GM19099 (cell line): ENCODE data around the gene ZEB2.

Source experiments
- POLR2A ChIP-seq: IDR thresholded peaks from 3 replicates; pipeline ENCODE4 v1.6.1; 2011; ENCODE audit warnings: low read depth; ENCODE audit not compliant: insufficient read length; ENCODE audit errors: extremely low read depth

Gene ZEB2

DNA sequence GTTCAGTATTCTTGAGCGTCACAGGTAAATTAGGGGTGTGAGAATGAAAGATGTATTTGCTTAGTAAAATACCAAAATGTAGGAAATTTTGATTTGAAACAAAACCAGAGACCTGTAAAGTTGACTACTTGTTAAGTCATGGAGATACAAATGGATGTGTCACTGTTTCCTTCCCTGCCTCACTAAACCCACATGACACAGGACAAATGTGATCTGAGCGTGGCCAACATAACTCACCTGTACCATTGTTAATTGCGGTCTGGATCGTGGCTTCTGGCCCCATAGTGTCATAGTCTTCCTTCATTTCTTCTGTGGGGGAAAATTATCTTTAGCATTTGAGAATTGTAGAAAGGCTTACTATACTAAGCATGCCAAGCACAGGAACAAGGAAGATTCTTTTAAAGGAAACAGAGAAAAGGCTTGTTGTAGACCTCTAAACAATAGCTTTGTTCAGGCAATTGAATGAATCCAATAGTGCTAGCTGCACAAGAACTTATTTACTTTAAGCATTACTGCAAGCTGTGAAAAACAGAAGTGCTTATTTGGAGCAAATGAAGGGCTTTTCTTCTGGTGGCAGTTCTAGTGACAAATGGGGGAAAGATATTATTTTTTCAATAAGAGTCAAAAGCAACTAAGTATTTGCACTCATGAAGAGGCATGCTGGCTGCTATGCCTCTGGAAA lies 95.2 kb downstream of the ZEB2 start:
- no peak for TF ChIP-seq POLR2A

DNA sequence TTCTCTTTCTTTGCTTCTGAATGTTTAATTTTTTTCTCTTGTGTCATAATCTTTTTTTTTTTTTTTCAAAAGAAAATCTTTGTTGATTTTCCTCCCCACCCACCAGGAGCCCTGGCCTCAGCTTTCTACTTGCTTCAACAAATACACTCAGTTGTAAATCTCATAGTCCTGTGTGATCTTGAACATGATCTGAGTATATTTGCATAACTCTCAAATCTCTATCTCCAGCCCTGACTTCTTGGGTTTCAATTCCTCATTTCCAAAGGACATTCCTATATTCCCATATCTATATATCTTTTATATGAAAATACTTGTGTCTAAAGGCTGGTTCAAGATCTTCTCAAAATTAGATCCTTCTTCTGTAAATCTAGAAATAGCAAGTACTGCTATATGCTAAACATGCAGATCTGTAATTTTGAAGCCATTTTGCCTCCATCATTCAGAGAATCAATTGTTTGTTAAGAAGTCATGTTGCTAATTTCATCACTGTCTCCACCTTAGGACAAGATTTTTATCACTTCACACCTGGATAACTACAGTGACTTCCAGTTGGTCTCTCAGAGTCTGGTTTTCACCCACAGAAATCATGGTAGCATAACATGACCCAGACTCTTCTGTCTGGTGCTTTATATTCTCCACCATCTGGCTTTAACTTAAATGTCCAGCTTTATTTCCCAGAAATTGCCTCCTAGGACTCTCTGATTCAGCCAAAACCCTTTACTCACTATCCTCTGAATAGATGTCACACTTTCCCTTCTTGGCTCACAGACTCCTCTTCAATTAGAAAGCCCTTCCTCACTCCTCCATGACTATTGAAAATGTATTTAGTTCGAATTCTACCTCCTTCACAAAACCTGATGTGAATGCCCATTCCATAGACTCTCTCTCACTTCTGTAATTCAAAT lies 98.1 kb downstream of the ZEB2 start:
- TF ChIP-seq POLR2A, result no peak

DNA sequence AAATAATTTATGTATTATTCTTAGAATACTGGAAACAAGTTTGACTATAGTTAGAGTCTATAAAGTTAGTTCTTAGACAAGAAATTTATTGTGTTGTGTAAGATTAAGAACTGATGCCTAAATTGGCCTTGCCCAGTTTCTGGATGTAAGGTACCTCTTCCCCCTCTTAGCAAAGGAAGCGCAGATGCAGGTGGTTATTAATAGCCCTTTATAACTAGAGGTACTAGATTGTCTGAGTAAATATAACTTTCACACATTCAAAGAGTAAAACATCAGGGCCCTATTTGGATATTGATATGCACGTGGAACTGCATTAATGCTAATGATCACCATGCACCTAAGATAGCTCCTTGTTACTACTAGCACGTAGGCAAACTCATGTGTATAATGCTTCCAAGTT lies 100.7 kb downstream of the ZEB2 start:
- TF ChIP-seq POLR2A, result no peak

DNA sequence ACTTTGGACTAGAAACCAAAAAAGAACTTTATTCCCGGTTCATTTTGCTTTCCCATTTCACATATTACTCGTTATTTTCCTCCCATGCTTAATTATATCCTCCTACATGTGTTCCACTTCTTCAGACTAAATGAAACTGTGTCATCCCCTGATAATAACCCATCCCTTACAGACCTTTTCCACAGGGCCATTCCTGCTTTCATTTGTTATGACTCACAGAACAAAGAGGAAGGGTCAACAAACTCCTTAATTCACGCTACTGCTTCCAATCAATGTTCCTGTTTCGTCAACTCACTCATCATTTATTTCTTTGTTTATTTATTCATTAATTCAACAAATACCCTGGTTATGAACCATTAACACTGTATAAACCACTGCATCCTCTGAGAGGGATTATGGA lies 104.5 kb downstream of the ZEB2 start:
- no peak for TF ChIP-seq POLR2A

DNA sequence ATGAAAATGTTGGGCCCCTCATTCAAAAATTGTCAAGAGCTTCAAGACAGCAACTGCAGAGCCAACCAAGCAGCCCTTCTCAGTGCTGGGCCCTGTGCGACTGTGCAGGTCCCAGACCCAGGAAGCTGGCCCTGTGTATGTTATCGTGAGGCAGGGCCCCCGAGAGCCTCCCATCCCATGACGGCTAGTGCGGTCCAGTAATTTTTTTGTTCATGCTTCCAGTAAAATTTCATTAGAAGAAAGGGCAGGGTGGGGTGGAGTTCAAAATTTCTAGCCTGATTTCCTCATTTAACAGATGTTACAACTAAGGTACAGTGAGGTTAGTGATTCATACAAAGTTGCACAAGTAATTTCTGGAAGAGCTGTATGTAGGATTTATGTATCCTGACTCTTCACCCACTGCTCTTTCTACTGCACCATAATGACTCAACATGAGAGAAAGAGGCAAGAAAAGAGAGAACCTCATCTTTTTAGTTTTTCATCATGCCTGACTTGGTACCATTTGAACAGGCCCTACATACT lies 105.5 kb downstream of the ZEB2 start:
- TF ChIP-seq POLR2A, result no peak

DNA sequence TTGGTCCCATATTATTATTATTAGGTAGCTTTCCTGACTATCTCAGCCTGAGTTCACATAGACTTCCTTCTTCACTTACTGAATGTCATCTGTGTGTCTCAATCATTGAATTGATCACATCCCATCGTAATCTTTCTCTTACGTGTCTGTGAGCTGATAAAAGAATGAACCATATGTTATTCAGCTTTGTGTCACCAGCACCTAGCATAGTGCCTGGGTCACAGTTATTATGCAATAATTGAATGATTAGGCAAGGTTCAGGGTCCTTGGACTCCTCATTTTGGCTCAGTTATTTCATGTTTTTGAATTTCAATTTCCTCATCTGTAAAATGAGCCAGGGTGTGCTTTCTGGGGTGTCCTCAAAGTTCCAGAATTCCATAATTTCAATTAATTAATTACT lies 107.2 kb downstream of the ZEB2 start:
- TF ChIP-seq POLR2A, result no peak

DNA sequence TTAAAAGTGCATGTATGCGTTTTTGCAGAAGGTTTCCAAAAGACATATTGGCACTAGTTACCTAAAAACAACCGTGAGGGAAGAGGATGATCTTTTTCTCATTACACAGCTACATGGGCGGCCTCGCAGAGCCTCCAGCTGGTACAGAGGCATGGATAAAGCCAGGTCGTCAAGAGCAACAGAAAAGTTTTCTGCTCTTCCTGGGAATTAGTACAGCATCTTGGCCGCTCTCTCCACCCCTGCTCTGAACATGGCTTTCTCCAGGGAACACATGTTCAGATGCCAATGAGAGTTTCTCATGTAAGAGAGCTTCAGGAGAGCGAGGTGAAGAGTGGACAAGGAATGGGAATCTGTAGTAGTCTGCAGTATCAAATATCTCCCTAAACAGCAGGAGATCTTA lies 108.4 kb downstream of the ZEB2 start:
- no peak for TF ChIP-seq POLR2A

DNA sequence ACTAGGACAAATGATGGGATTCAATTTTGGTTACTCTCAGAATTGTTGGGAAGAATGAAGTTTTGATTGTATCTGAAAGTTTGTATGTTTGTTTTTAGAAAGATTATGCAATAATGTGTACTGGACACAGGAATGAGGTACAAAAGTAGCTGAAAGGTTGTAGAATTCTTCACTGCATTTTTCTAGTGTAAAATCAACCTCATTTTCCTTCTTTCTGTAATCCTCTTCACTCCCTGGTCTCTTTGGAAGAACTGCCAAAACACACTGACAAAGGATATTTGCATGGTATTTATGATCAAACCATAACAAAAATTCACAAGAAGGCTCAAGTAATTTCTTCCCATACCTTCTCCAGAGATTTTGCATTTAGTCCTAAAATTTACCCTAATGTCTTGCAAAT lies 110.7 kb downstream of the ZEB2 start:
- no peak for TF ChIP-seq POLR2A

DNA sequence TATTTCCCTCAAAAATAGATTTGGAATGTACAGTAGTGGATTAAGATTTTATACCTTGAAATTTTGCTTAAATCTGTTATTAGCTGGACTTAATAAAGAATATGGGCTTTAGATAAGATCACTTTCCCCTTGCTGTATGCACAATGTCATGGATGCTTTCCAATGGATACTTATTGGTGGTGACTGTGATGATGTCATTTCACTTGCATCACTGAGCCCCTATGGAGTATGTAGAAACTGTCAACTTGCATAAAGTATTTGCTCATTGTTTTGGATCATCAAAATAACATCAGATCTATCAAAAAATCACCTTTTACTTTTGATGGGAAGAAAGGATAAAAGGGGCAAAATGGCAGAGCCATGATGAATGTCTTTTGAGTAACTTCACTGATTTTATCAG lies 112.7 kb downstream of the ZEB2 start:
- TF ChIP-seq POLR2A, result no peak

DNA sequence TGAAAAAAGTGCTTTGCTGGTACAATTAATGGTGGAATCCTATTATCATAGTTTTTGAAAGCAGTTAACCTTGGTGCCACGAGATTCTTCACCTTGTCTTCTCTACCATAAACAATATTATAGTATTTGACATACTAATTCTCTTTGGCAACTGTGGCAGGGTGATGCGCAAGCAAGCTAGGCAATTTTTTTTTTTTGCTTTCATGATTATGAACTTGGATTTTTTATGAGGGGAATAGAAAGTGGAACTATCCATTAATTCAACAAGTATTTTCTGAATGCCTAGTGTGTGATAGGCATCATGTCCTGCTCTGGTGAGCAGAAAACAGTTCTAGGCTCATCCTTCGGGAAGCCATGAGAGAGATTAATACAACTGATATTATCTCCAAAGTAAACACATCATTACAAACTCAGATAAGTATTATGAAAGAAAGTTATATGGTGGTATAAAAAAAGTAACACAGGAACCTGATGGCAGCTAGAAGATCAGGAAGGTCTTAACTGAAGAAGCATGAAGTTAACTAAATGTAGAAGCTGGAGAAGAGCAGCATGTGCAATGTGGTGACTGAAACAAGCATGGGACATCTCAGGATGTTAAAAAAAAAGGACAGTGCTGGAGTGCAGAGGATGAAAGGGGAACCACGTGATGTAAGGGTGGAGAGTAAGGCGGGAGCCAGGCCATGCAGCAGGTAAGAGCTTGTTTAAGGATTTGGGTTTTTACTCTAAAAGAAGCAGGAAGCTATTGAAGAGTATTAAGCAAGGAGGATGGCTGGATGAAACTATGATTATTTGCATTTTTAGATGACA lies 113.7 kb downstream of the ZEB2 start:
- no peak for TF ChIP-seq POLR2A

DNA sequence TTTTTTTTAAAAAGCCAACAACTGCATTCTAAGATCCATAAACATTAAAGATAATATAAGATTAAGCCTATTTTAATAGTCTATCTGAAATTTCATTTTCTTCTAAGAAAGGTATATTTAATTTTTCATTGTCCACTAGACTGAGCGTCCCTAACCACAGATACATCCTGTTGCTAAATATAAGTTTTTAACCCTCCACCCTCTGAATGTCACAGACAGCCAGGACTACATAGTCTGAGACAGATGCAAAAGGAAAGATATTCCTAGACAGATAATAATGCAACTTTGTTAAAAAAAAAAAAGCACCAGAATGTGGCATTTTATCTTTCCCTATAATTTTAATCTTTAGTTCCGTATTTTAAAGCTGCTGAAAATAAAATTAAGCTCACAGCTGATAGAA lies 114.6 kb downstream of the ZEB2 start:
- TF ChIP-seq POLR2A, result no peak

DNA sequence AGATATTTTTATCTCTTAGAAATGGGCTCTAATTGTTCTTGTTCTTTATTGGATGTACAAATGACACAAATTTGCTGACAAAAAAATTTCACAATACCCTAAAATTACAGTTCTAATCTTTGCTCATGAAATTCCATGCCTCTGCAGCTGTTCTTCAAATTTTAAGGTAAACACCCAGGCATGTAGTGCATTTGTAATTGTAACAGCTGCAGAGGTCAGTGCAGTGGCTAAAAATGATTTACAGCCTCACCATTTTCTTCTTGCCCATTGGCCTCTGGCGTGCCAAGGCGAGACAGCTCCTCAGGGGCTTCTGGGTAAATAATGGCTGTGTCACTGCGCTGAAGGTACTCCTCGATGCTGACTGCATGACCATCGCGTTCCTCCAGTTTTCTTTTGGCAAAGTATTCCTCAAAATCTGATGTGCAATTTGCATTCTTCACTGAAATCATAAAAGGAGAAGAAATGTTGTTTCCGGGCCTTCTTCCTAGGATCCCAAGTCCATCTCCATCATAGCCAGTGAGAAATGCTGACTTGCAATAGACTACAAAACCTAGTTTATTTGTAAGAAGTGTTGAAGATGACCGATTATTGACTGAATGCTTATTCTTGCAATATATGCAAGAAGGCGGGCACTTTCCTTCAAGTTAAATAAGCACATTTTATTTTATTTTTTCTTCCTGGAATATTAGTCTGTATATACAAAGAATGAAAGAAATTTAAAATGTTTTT lies 115.2 kb downstream of the ZEB2 start:
- no peak for TF ChIP-seq POLR2A

DNA sequence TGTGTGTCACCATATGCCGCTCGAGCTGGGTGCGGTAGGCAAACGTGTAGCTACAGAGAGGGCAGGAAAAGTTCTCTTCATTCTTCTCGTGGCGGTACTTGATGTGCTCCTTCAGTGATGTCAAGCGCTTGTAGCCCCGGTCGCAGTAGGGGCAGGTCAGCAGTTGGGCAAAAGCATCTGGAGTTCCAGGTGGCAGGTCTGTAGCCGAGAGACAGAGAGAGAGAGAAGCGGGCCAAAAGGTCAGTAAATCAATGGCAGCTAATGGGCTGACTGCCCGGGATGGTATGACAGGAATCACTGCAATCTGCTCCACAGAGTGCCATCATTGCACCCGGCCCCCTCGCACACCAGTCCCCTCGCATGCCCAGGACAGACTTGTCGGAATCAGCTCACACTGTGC lies 116.0 kb downstream of the ZEB2 start:
- TF ChIP-seq POLR2A, result no peak

DNA sequence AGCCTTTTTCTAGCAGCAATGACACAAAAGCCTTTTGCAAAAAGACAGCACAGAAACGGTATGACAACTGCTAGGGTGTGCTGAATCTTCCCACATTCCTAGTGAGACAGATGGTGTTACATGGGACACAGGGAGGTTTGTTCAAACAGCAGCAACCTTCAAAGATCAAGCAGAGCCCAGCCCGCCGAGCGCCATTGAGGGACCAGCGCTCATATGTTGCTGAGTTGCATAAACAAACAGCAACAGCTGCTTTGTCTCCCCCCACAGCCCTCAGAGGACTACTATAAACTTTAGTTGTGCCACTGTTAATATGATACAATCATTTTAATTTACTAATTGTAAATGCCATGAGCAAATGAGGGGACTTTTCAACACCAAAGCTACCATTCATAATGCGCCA lies 117.7 kb downstream of the ZEB2 start:
- TF ChIP-seq POLR2A, result no peak

DNA sequence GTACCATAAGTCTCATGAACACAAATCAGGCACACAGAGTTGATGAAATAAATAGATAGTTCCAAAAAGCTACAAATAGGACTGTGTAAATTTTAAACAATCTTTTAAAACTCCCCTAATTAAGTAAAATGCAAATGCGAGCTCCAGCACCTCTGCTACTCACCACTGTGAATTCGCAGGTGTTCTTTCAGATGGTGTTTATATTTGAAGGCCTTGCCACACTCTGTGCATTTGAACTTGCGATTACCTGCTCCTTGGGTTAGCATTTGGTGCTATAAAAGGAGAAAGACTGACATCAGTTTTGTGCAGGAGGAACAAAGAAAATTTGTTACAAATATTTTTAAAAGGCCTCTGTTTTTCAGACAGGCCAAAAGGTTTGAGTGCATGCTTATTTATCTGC lies 118.9 kb downstream of the ZEB2 start:
- TF ChIP-seq POLR2A, result no peak
